ENCODE measurements around the gene HMCN2.

The HMCN2 gene

GRCh38 chr9:130309689-130310455 lies 44.3 kb downstream of the HMCN2 start:
- no peak for DNase-seq

GRCh38 chr9:130310456-130310855 lies 44.9 kb downstream of the HMCN2 start:
- DNase-seq, result no peak

- no peak for DNase-seq
These were observed 45.4 kb downstream of the HMCN2 start for GRCh38 chr9:130311003-130311402.

GRCh38 chr9:130311408-130312140 lies 46.0 kb downstream of the HMCN2 start:
- DNase-seq, result no peak

GRCh38 chr9:130313103-130313858 lies 47.7 kb downstream of the HMCN2 start:
- DNase-seq, result no peak

GRCh38 chr9:130315446-130316226 lies 50.1 kb downstream of the HMCN2 start:
- DNase-seq, result no peak

- DNase-seq, result no peak
These were observed 50.9 kb downstream of the HMCN2 start for GRCh38 chr9:130316430-130316829.

GRCh38 chr9:130319300-130319699 lies 53.7 kb downstream of the HMCN2 start:
- DNase-seq, result no peak

- DNase-seq, result no peak
These were observed 54.6 kb downstream of the HMCN2 start for GRCh38 chr9:130319944-130320712.

- DNase-seq, result no peak
These were observed 55.3 kb downstream of the HMCN2 start for GRCh38 chr9:130320723-130321481.

GRCh38 chr9:130321539-130321938 lies 56.0 kb downstream of the HMCN2 start:
- no peak for DNase-seq

GRCh38 chr9:130323051-130323745 lies 57.6 kb downstream of the HMCN2 start:
- DNase-seq, result no peak

GRCh38 chr9:130325921-130326320 lies 60.4 kb downstream of the HMCN2 start:
- DNase-seq, result no peak

- DNase-seq, result no peak
These were observed 61.7 kb downstream of the HMCN2 start for GRCh38 chr9:130327070-130327780.

GRCh38 chr9:130327781-130328348 lies 62.3 kb downstream of the HMCN2 start:
- DNase-seq, result no peak

- DNase-seq, result no peak
These were observed 62.8 kb downstream of the HMCN2 start for GRCh38 chr9:130328349-130328801.

GRCh38 chr9:130329061-130329460 lies 63.5 kb downstream of the HMCN2 start:
- DNase-seq, result no peak

- no peak for DNase-seq
These were observed 64.8 kb downstream of the HMCN2 start for GRCh38 chr9:130330202-130330862.

GRCh38 chr9:130331061-130331460 lies 65.5 kb downstream of the HMCN2 start:
- no peak for DNase-seq
